Astrocyte (in vitro differentiated cells and primary cell): ENCODE measurements around the gene UBTD1. TPM values are rescaled to one million over a fixed set of nuclear protein-coding genes. Genes with fewer than 3 reads are reported as not detected.

Source experiments
- DNase-seq: peaks from one replicate; pipeline ENCODE4 v3.0.0-alpha.2; 2010; ENCODE audit warnings: low read depth
- FAIRE-seq: peaks from 2 replicates; lab custom pipeline; 2011; peaks lifted over from hg19 to GRCh38; lab: Jason Lieb, UNC
- H2AFZ ChIP-seq: 2 replicates; pipeline ENCODE4 v1.6.0; 2012; ENCODE audit warnings: low read depth, low read length, inconsistent platforms
- H3K27ac ChIP-seq: 2 replicates; pipeline ENCODE4 v1.5.1; 2011; ENCODE audit warnings: low read depth, low read length, inconsistent platforms
- H3K27me3 ChIP-seq: 2 replicates; pipeline ENCODE4 v1.6.0; 2011; ENCODE audit warnings: low read length, inconsistent platforms; ENCODE audit not compliant: insufficient read depth
- H3K36me3 ChIP-seq: 2 replicates; pipeline ENCODE4 v1.5.1; 2011; ENCODE audit warnings: low read length, inconsistent platforms; ENCODE audit not compliant: insufficient read depth
- H3K4me1 ChIP-seq: 2 replicates; pipeline ENCODE4 v1.5.1; 2011; ENCODE audit warnings: low read length, inconsistent platforms; ENCODE audit not compliant: insufficient read depth
- H3K4me2 ChIP-seq: 2 replicates; pipeline ENCODE4 v1.6.0; 2012; ENCODE audit warnings: low read length, inconsistent platforms
- H3K4me3 ChIP-seq: 2 replicates; pipeline ENCODE4 v1.5.1; 2011; ENCODE audit warnings: low read depth, mild to moderate bottlenecking, low read length, inconsistent platforms; ENCODE audit not compliant: insufficient read depth
- H3K79me2 ChIP-seq: 2 replicates; pipeline ENCODE4 v1.6.0; 2012; ENCODE audit warnings: mild to moderate bottlenecking, low read length, inconsistent platforms; ENCODE audit not compliant: insufficient read depth
- H3K9ac ChIP-seq: 2 replicates; pipeline ENCODE4 v1.6.0; 2012; ENCODE audit warnings: mild to moderate bottlenecking, low read length, inconsistent platforms
- H3K9me3 ChIP-seq: 2 replicates; pipeline ENCODE4 v1.5.1; 2012; ENCODE audit warnings: low read depth, mild to moderate bottlenecking, low read length, inconsistent platforms; ENCODE audit not compliant: insufficient read depth
- H4K20me1 ChIP-seq: 2 replicates; pipeline ENCODE4 v1.6.0; 2012; ENCODE audit warnings: low read length, inconsistent platforms; ENCODE audit not compliant: insufficient read depth
- H3K27ac Mint-ChIP-seq: one replicate; pipeline ENCODE4 v1.8.0; 2021; ENCODE audit warnings: mild to moderate bottlenecking, mixed read lengths; ENCODE audit not compliant: unreplicated experiment
- H3K27me3 Mint-ChIP-seq: one replicate; pipeline ENCODE4 v1.8.0; 2021; ENCODE audit warnings: low read depth, mixed read lengths; ENCODE audit not compliant: unreplicated experiment
- H3K36me3 Mint-ChIP-seq: one replicate; pipeline ENCODE4 v1.8.0; 2021; ENCODE audit warnings: low read depth, mixed read lengths; ENCODE audit not compliant: unreplicated experiment
- H3K4me1 Mint-ChIP-seq: one replicate; pipeline ENCODE4 v1.8.0; 2021; ENCODE audit warnings: low read depth, mixed read lengths; ENCODE audit not compliant: unreplicated experiment
- H3K4me3 Mint-ChIP-seq: one replicate; pipeline ENCODE4 v1.8.0; 2021; ENCODE audit warnings: mild to moderate bottlenecking, moderate library complexity, mixed read lengths; ENCODE audit not compliant: unreplicated experiment
- H3K9me3 Mint-ChIP-seq: one replicate; pipeline ENCODE4 v1.8.0; 2021; ENCODE audit warnings: mild to moderate bottlenecking, mixed read lengths; ENCODE audit not compliant: unreplicated experiment
- EZH2 ChIP-seq: IDR thresholded peaks from 2 replicates; pipeline ENCODE4 v1.6.1; 2012; ENCODE audit warnings: mild to moderate bottlenecking, low read length, inconsistent platforms; ENCODE audit not compliant: insufficient read depth
- total RNA-seq: library from RNA; stranded (reverse); gene quantifications from 2 replicates; pipeline ENCODE4 v1.2.1, GENCODE V29; 2021
- TF ChIP-seq, protein P1 (sequence below): IDR thresholded peaks from 2 replicates; pipeline ENCODE4 v1.5.1; 2011; ENCODE audit warnings: low read depth, mild to moderate bottlenecking, inconsistent platforms, low read length, moderate library complexity; ENCODE audit not compliant: insufficient read depth

The UBTD1 gene
- total RNA-seq, 1 donor from 2014 or later: 73.1 TPM

- H3K4me2 ChIP-seq: peak overlapping the region; percentile 98
- peaks cover 73% of the 10 kb centered on the region for H4K20me1 ChIP-seq
- no peak for TF ChIP-seq EZH2
- TF ChIP-seq, protein P1, sequence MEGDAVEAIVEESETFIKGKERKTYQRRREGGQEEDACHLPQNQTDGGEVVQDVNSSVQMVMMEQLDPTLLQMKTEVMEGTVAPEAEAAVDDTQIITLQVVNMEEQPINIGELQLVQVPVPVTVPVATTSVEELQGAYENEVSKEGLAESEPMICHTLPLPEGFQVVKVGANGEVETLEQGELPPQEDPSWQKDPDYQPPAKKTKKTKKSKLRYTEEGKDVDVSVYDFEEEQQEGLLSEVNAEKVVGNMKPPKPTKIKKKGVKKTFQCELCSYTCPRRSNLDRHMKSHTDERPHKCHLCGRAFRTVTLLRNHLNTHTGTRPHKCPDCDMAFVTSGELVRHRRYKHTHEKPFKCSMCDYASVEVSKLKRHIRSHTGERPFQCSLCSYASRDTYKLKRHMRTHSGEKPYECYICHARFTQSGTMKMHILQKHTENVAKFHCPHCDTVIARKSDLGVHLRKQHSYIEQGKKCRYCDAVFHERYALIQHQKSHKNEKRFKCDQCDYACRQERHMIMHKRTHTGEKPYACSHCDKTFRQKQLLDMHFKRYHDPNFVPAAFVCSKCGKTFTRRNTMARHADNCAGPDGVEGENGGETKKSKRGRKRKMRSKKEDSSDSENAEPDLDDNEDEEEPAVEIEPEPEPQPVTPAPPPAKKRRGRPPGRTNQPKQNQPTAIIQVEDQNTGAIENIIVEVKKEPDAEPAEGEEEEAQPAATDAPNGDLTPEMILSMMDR: no peak
- H3K4me1 ChIP-seq: peaks cover 24% of the 10 kb centered on the region
- no peaks in the 10 kb centered on the region for H3K9me3 ChIP-seq
- peak overlapping the region; percentile 97 for H3K4me3 ChIP-seq
- H3K79me2 ChIP-seq: peaks cover 87% of the 10 kb centered on the region
- no peak for DNase-seq
- Mint-ChIP-seq H3K27ac (peak overlapping the region; percentile 66), H3K4me3 (peak overlapping the region; percentile 90), H3K9me3 (no peaks in the 10 kb centered on the region), H3K27me3 (no peaks in the 10 kb centered on the region), H3K4me1 (peaks cover 31% of the 10 kb centered on the region), H3K36me3 (peaks cover 2% of the 10 kb centered on the region)
- H3K36me3 ChIP-seq: peaks cover 4% of the 10 kb centered on the region
- no peak for FAIRE-seq
- peak overlapping the region; percentile 95 for H3K9ac ChIP-seq
- H3K27me3 ChIP-seq: no peaks in the 10 kb centered on the region
- no peak overlapping the region for H3K27ac ChIP-seq
- H2AFZ ChIP-seq: peak overlapping the region; percentile 80
Observed at GRCh38 chr10:97500297-97500575, 1.5 kb downstream of the UBTD1 start.

DNA sequence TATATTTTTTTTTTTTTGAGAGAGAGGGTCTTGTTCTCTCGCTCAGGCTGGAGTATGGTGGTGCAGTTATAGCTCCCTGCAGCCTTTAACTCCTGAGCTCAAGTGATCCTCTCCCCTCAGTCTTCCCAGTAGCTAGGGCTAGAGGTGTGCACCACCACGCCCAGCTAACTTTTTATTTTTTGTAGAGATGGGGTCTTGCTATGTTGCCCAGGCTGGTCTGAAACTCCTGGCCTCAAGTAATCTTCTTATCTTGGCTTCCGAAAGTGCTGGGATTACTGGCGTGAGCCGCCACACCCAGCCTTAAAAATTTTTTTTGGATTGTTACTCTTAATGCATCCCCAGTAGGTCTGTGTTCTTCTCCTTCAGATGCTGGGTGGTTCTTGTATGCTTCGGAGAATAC lies 4.2 kb downstream of the UBTD1 start:
- FAIRE-seq: no peak
- TF ChIP-seq, protein P1: no peak
- TF ChIP-seq EZH2: no peak
- Mint-ChIP-seq H3K36me3 (peaks cover 2% of the 10 kb centered on the region), H3K27ac (no peak overlapping the region), H3K27me3 (no peaks in the 10 kb centered on the region), H3K4me3 (no peak overlapping the region), H3K4me1 (peaks cover 26% of the 10 kb centered on the region), H3K9me3 (no peaks in the 10 kb centered on the region)
- H4K20me1 ChIP-seq: peaks cover 78% of the 10 kb centered on the region
- H3K4me1 ChIP-seq: peaks cover 10% of the 10 kb centered on the region
- H3K79me2 ChIP-seq: peaks cover 85% of the 10 kb centered on the region
- no peak overlapping the region for H3K4me3 ChIP-seq
- H2AFZ ChIP-seq: no peak overlapping the region
- H3K36me3 ChIP-seq: peaks cover 4% of the 10 kb centered on the region
- no peaks in the 10 kb centered on the region for H3K9me3 ChIP-seq
- no peak overlapping the region for H3K4me2 ChIP-seq
- no peak overlapping the region for H3K9ac ChIP-seq
- H3K27ac ChIP-seq: no peak overlapping the region
- no peak for DNase-seq
- no peaks in the 10 kb centered on the region for H3K27me3 ChIP-seq

- DNase-seq (no peak), FAIRE-seq (no peak)
- peaks cover 11% of the 10 kb centered on the region for H3K4me1 ChIP-seq
- H3K27me3 ChIP-seq: no peaks in the 10 kb centered on the region
- Mint-ChIP-seq H3K27me3 (no peaks in the 10 kb centered on the region), H3K9me3 (no peaks in the 10 kb centered on the region), H3K4me3 (no peak overlapping the region), H3K36me3 (peaks cover 2% of the 10 kb centered on the region), H3K4me1 (peaks cover 31% of the 10 kb centered on the region), H3K27ac (no peak overlapping the region)
- peaks cover 87% of the 10 kb centered on the region for H3K79me2 ChIP-seq
- peaks cover 83% of the 10 kb centered on the region for H4K20me1 ChIP-seq
- no peak for TF ChIP-seq EZH2
- TF ChIP-seq, protein P1: no peak
- no peak overlapping the region for H3K9ac ChIP-seq
- peaks cover 4% of the 10 kb centered on the region for H3K36me3 ChIP-seq
- no peak overlapping the region for H3K27ac ChIP-seq
- no peaks in the 10 kb centered on the region for H3K9me3 ChIP-seq
- no peak overlapping the region for H3K4me2 ChIP-seq
- no peak overlapping the region for H2AFZ ChIP-seq
- H3K4me3 ChIP-seq: no peak overlapping the region
Observed at GRCh38 chr10:97503406-97503805, 4.7 kb downstream of the UBTD1 start.
